HG03378 (cell line): ENCODE results near the gene ST8SIA6.
"Not testable (repeated sequence)": the region's sequence is repeated elsewhere in the genome, so short reads cannot be mapped to it uniquely, and the experiment has no call there.

Experiments used
- ATAC-seq: cut with Tn5 transposase; IDR thresholded peaks from one replicate; pipeline ENCODE4 v1.9.1; 2021; ENCODE audit warnings: mild to moderate bottlenecking, moderate library complexity; ENCODE audit not compliant: unreplicated experiment

Gene ST8SIA6

GRCh38 chr10:17457083-17457482 lies 2.7 kb upstream of the ST8SIA6 start:
- ATAC-seq = no peak

- ATAC-seq = no peak
Measured at GRCh38 chr10:17456032-17456548, 1.7 kb upstream of the ST8SIA6 start.

GRCh38 chr10:17455015-17455520 lies 673 bp upstream of the ST8SIA6 start:
- ATAC-seq = no peak

- ATAC-seq = no peak
Measured at GRCh38 chr10:17453373-17454091, 863 bp downstream of the ST8SIA6 start.

GRCh38 chr10:17453035-17453372 lies 1.4 kb downstream of the ST8SIA6 start:
- no peak for ATAC-seq

- no peak for ATAC-seq
Measured at GRCh38 chr10:17452060-17452841, 2.1 kb downstream of the ST8SIA6 start.

- ATAC-seq = no peak
Measured at GRCh38 chr10:17450024-17450423, 4.4 kb downstream of the ST8SIA6 start.

- ATAC-seq = no peak
Measured at GRCh38 chr10:17445400-17445998, 8.9 kb downstream of the ST8SIA6 start.

GRCh38 chr10:17444388-17444714 lies 10.0 kb downstream of the ST8SIA6 start:
- no peak for ATAC-seq

- peak; percentile 97 for ATAC-seq
Measured at GRCh38 chr10:17443707-17444387, 10.5 kb downstream of the ST8SIA6 start.

- ATAC-seq = no peak
Measured at GRCh38 chr10:17438583-17438982, 15.8 kb downstream of the ST8SIA6 start.

- not testable (repeated sequence) for ATAC-seq
Measured at GRCh38 chr10:17436578-17436977, 17.8 kb downstream of the ST8SIA6 start.

- ATAC-seq = no peak
Measured at GRCh38 chr10:17435953-17436352, 18.4 kb downstream of the ST8SIA6 start.

- ATAC-seq = no peak
Measured at GRCh38 chr10:17435187-17435586, 19.2 kb downstream of the ST8SIA6 start.

- ATAC-seq = no peak
Measured at GRCh38 chr10:17432723-17433122, 21.7 kb downstream of the ST8SIA6 start.

- no peak for ATAC-seq
Measured at GRCh38 chr10:17431871-17432311, 22.5 kb downstream of the ST8SIA6 start.

GRCh38 chr10:17430647-17431355 lies 23.6 kb downstream of the ST8SIA6 start:
- ATAC-seq = no peak

- no peak for ATAC-seq
Measured at GRCh38 chr10:17429490-17429889, 24.9 kb downstream of the ST8SIA6 start.

- ATAC-seq = peak; percentile 65
Measured at GRCh38 chr10:17428351-17429097, 25.9 kb downstream of the ST8SIA6 start.
